HG03342 (cell line): ENCODE data around the gene CYB561A3.

ENCODE experiments used
- ATAC-seq: cut with Tn5 transposase; IDR thresholded peaks from one replicate; pipeline ENCODE4 v1.9.1; 2021; ENCODE audit warnings: mild to moderate bottlenecking, moderate library complexity; ENCODE audit not compliant: unreplicated experiment

CYB561A3 gene

GRCh38 chr11:61329871-61330270 is 31.8 kb downstream of the CYB561A3 start:
- ATAC-seq = no peak

GRCh38 chr11:61328351-61328750 is 33.3 kb downstream of the CYB561A3 start:
- no peak for ATAC-seq

GRCh38 chr11:61327669-61328071 is 34.0 kb downstream of the CYB561A3 start:
- ATAC-seq = no peak

- no peak for ATAC-seq
Measured at GRCh38 chr11:61325649-61326414, 35.9 kb downstream of the CYB561A3 start.

GRCh38 chr11:61315260-61315659 is 46.4 kb downstream of the CYB561A3 start:
- ATAC-seq = no peak

- ATAC-seq = no peak
Measured at GRCh38 chr11:61310749-61311148, 50.9 kb downstream of the CYB561A3 start.

GRCh38 chr11:61309739-61310138 is 51.9 kb downstream of the CYB561A3 start:
- no peak for ATAC-seq

GRCh38 chr11:61309141-61309540 is 52.5 kb downstream of the CYB561A3 start:
- no peak for ATAC-seq

GRCh38 chr11:61307354-61307753 is 54.3 kb downstream of the CYB561A3 start:
- ATAC-seq = no peak

GRCh38 chr11:61306221-61306620 is 55.5 kb downstream of the CYB561A3 start:
- ATAC-seq = no peak

GRCh38 chr11:61305417-61305816 is 56.3 kb downstream of the CYB561A3 start:
- ATAC-seq = no peak

GRCh38 chr11:61303725-61304124 is 58.0 kb downstream of the CYB561A3 start:
- no peak for ATAC-seq

- no peak for ATAC-seq
Measured at GRCh38 chr11:61302550-61302949, 59.1 kb downstream of the CYB561A3 start.
